NCI-H1092 (cell line): ENCODE measurements around the gene CSF3.
A peak's percentile ranks its signal among the peaks of the same experiment; 100 is the strongest.

ENCODE experiments used
- DNase-seq: peaks from one replicate; lab custom pipeline; 2025; lab: John Stamatoyannopoulos, UW

CSF3 gene, protein sequence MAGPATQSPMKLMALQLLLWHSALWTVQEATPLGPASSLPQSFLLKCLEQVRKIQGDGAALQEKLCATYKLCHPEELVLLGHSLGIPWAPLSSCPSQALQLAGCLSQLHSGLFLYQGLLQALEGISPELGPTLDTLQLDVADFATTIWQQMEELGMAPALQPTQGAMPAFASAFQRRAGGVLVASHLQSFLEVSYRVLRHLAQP

DNA sequence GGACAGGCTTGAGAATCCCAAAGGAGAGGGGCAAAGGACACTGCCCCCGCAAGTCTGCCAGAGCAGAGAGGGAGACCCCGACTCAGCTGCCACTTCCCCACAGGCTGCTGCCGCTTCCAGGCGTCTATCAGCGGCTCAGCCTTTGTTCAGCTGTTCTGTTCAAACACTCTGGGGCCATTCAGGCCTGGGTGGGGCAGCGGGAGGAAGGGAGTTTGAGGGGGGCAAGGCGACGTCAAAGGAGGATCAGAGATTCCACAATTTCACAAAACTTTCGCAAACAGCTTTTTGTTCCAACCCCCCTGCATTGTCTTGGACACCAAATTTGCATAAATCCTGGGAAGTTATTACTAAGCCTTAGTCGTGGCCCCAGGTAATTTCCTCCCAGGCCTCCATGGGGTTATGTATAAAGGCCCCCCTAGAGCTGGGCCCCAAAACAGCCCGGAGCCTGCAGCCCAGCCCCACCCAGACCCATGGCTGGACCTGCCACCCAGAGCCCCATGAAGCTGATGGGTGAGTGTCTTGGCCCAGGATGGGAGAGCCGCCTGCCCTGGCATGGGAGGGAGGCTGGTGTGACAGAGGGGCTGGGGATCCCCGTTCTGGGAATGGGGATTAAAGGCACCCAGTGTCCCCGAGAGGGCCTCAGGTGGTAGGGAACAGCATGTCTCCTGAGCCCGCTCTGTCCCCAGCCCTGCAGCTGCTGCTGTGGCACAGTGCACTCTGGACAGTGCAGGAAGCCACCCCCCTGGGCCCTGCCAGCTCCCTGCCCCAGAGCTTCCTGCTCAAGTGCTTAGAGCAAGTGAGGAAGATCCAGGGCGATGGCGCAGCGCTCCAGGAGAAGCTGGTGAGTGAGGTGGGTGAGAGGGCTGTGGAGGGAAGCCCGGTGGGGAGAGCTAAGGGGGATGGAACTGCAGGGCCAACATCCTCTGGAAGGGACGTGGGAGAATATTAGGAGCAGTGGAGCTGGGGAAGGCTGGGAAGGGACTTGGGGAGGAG is at the start of gene CSF3:
CSF3 (plus strand) TSS at position 436 of the 993 bp plus-strand sequence; CDS start at position 471, 35 bp downstream.
- DNase-seq, result peak; percentile 43

DNA sequence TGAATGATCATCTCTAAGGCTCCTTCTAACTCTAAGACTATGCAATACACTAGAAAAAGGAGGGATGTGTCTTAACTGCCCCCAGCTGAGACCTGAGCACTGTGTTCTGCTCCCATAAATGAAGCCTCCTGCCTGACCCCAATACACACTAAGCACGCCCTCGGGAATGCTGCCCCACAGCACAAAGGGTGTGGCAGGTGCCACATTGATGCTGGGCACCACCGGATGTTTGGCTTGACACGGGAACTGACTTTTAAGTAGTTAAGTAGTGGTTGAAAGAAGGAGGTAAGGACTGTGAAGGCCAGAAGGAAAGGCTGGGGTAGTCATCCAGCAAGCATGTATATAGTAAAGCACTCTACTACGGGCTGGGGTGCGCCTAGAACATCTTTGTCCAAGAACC is 48.5 kb upstream of the CSF3 start:
- no peak for DNase-seq

DNA sequence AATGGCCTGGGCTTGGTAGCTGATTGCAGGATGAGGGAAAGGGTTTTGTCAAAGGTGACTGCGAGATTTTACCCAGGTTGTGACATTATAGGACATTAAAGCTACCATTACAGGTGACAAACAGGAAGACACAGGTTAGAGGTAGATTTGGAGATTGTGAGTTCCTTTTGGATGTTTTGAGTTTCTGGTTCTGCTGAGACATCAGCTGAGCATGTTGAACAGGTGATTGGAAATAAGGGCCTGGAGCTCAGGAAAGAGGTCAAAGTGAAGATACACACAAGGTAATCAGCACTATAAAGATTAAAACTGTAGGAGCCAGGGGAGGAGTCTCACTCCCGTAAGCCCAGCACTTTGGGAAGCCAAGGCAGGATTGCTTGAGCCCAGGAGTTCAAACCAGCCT is 46.5 kb upstream of the CSF3 start:
- DNase-seq, result no peak

DNA sequence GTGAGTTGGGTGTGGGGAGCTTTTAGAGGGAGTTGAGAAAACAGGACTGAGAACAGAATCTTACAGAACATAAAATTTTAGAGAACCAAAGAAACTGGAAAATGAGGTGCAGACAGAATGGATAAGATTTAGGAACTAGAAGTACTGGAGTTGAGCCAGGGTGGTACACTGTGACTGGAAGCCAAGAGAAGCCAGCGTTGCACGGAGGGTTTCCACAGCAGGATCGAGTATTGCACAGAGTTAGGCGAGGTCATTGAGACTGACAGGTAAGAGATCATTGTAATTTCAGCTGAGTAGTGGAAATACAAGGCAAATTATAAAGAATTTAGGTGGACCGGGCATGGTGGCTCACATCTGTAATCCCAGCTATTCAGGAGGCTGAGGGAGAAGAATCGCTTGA is 45.9 kb upstream of the CSF3 start:
- DNase-seq, result no peak

DNA sequence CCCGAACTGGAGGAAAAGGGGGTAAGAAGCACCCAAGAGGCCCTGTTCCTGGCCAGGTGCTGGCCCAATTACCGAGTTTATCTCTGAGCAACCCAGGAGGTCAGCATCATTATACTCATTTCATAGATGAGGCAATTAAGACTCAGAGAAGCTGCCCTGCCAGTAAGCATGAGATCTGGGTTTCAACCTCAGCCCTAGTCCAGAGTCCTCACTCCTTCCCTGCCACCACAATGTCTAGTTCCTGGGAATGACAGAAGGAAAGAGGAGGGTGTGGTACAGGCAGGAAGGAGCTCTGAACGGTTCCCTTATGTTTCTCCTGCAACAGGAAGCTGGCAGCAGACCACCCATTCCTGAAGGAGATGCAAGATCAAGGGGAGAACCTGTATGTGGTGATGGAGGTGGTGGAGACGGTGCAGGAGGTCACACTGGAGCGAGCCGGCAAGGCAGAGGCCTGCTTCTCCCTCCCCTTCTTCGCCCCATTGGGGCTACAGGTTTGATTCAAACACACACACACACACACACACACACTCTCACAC is 45.0 kb upstream of the CSF3 start:
- DNase-seq, result no peak

DNA sequence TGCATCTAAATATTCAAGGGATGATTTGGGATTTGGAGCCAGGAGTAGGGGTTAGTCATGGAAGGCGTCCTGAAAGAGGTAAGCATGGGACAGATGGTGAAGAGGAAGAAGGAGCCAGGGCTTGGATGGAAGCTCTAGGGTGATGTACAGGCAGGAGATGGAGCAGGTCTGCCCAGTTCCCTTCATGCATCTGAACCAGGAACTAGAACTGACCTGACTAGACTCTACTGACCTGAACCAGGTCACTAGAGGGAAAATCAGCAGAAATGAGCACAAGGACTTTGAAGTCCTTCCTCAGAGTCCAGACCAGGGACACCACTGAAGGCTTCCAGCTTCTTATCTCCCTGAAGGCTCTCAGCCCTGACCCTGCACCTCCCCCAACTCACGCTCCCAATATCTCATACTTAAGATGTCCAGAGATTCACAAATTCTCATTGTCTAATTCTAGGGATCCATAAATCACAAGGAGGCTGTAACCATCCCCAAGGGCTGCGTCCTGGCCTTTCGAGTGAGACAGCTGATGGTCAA is 44.1 kb upstream of the CSF3 start:
- DNase-seq, result no peak

DNA sequence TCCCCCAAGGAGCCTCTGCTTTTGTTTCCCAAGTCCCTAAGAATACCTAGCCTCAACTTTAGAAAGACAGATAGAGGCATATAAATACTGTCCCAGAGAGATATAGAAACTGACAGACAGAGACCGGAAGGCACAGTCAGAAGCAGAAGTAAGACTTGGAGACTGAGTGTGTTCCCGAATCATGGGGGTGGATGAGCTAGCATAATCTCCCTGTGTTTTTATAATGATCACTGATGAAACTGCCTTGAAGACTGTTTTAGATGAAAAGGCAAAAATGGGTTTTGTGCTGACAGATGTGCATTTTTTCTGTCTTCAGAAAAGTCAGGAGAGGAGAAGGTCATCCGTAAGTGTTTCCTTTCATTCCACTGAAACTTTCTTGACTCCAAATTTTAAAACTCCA is 43.0 kb upstream of the CSF3 start:
- no peak for DNase-seq

DNA sequence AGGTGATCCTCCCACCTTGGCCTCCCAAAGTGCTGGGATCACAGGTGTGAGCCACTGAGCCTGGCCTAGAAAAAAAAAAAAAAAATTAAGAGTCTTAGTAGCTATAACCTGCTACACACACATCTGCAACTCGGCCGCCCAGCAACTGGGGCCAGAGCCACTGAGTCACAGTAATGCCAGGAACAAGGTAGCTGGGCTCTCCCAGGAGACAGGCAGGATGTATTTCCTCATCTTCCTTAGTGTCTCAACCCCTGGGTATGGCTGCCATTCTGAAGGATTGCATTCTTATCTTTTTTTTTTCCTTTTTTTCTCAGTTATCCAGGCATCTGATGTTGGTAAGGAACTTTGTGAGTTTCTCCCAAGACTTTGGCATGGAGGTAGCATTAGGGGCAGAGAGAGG is 41.7 kb upstream of the CSF3 start:
- no peak for DNase-seq

DNA sequence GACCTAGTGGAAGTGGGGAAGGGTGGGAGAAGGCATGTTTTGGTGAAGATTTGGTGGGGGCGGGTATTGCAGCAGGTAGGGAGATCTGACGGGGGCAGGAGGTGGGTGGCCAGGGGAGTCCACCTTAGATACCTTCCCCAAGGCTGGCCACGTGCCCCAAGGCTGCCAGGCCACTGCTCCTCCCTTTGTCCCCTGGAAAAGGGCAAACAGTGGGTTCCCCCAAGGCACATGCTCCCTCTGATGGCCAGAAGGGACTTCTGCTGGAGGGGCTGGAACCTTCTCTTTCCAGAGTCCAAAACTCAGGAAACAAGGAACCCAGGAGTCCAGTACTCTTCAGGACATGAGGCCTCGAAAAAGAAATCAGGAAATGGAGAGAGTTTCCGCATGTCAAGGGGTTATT is 40.8 kb upstream of the CSF3 start:
- DNase-seq, result no peak

DNA sequence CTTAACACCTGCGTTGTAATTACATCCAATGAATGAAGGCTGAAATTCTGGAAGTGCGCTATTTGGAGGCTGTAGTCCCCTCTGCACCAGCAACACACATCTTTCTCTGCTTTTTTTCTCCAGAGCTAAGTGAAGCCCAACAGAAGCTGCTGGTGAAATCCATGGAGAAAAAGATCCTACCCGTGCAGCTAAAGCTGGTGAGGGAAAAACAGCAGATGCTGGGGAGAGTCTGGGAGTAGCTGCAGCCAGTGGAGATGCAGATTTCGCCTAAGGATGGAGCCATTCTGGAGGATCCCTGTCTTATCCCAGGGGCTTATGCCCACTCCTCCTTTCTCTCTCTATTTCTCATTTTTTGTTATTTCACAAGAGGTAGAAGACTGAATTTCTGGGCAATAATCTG is 39.4 kb upstream of the CSF3 start:
- DNase-seq, result no peak

DNA sequence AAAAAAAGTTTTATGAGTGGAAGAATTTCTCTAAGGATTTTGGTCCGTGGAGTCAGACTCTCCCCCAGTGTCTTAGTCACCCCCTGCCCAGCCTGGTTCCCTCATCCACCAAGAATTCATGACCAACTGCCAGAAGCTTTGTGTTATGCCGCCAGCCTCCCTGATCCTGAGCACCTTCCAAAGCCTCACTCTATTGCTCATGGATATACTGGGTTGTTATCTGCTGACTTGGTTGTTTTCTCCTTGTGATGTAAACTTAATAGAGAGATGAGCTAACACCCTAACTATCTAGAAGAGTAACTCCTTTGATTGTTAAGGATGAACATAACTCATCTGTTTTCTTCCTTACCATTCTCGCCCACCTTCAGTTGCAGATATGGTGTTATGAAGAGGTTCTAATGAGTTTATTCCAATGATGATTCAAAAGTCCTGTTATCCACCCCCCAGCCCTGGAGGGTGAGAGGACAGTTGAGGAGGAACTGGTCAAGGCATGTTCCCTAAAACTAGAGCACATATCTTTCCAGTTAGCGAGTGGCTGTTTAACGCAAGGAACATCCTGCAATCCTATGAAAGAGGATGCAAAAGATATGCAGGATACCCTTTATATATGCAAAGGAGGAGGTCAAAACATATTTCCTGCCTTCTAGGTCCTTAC is 36.1 kb upstream of the CSF3 start:
- DNase-seq, result no peak

DNA sequence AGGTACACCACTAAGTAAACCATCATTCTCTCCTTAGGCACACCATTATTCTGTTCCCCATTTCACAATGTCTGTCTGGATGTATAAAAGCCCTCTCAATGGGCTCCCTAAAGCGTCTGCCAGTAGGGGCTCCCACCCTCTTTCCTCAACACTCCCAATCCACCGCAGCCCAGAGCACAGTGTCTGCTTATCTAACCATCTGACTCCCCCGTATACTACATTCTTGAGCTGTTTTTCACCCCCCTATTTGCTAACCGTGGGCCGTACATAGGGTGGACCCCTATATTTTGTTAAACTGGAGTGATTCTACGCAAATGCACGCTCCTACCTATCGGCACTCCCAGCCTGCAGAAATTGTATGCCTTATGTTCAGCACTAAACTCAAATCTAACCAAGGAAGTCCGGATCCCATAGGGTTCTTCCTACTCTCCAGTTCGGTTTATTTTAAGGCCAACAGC is 35.3 kb upstream of the CSF3 start:
- no peak for DNase-seq

DNA sequence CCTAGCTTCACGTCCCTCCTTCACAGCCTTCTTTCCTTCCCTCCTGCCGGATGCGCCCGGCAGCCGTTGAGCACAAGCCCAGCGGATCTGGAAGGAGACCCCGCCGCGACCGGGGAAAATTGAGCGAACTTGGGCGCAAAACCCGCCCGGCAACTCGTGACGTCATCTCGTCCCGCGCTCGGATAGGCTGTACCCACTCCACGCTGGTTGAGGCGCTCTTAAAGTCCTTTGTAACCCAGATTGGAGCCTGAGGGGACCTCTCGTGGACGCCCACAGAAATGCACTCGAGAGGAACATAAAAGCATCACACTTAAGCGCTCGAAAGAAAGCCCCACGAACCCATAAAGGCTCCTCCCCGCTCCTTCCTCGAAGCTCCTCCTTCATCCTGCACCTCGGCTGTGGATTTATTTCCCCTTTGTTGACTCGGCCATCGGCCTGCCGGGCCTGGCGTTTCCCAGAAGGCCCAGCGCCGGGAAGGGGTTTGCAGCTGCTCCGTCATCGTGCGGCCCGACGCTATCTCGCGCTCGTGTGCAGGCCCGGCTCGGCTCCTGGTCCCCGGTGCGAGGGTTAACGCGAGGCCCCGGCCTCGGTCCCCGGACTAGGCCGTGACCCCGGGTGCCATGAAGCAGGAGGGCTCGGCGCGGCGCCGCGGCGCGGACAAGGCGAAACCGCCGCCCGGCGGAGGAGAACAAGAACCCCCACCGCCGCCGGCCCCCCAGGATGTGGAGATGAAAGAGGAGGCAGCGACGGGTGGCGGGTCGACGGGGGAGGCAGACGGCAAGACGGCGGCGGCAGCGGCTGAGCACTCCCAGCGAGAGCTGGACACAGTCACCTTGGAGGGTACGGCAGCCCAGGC is 34.7 kb upstream of the CSF3 start, which contains the start of gene PSMD3:
PSMD3 (plus strand) TSS at position 457 of the 856 bp plus-strand sequence; CDS start at position 621, 164 bp downstream.
- DNase-seq, result peak; percentile 99

DNA sequence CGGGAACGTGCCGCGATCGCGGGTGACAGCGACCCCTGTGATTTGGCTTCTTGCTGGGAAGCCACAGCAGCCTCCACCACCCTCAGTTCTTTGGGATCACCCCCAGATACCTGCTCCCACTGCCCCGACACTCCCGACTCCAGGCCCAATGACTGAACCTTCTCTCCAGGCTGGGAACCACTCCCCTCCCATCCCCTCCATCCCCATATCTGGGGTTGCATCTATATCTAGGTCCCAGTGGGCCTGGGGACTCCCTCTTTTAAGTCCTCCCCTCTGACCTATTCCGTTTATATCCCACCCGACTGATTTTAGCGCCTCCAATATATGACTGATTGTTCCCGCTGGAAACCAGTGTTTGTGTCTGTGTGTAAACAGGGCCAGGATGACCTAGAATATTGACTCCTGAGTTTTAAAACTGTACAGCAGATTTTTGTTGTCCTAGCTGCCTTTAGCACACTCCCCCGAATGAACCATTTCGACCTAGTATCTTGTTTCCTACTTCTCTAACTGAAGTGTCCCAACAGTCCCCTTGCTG is 34.0 kb upstream of the CSF3 start:
- DNase-seq, result no peak

DNA sequence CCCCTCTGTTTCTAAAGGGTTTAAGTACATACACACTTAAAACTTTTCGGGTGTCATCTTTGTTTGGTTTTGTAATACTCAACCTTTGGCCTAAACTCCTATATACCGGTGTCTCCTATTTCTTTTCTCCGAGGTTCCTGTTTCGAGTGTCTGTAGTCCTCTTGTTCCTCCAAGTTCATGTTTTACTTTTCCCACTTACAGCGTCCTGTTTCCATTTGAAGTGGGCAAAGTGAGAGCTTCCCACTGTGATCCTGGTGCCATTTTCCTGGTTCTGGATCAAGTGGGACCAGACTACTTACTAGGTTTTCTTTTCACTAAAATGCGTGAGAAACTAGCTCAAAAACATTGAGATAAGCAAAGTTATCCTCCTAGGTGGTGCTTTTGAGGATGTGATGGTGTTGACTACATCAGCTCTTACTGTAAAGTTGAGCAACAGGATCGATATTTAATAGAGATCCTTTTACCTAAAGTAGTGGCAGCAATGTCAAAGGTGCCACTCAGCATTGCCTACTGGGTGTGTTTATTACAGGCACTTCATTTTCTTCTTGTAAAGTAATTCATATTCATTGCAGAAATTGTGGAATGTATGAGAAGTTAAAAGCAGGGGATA is 33.4 kb upstream of the CSF3 start:
- no peak for DNase-seq

DNA sequence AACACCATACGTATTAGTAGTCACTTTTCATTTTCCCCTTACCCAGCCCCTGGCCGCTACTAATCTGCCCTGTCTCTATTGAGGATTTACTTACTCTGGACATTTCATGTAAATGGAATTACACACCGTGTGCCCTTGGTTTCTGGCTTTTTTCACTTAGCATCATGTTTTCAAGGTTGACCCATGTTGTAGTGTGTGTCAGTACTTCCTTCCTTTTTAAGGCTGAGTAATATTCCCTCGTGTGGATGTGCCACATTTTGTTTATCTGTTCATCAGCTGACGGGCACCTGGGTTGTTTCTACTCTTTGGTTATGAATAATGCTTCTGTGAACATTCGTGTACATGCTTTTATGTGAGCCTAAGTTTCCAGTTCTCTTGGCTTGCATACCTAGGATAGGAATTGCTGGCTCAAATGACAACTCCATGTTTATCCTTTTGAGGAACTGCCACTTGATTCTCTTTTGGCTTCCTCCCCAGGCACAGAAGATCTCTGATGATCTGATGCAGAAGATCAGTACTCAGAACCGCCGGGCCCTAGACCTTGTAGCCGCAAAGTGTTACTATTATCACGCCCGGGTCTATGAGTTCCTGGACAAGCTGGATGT is 26.9 kb upstream of the CSF3 start:
- DNase-seq, result no peak

DNA sequence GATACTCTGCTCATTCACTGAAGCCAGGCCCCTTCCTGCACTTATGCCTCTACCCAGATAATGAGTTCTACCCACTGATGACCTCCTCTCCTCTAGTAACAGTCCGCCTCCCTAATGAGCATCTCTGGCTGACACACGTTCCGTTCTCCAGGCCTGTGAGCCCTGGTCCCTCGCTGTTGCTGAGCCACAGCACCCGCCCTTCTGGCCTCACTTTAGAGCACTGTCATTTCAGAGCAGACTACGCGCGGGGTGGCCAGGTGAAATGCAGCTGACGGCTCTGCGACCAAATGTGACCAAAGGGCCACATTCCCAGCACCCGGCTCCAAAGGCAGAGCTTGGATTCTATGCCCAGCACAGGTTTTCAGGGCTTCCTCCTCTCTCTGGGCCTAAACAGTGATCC is 20.8 kb upstream of the CSF3 start:
- no peak for DNase-seq

DNA sequence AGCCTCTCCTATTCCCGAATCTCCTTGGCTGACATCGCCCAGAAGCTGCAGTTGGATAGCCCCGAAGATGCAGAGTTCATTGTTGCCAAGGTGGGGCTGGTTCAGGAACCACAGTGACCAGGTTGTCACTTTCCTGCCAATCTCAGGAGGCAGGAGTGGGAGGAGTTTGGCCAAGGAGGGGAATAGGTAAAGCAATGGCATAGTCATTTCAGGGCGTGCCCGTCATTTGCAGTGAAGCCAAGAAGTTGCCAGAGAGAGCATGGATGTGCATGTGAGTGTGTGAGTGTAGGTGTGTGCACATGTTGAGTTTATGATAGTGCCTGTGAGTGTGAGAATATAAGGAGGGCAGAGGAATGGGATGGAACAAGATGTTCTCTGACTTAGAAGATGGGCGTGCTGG is 19.8 kb upstream of the CSF3 start:
- no peak for DNase-seq

DNA sequence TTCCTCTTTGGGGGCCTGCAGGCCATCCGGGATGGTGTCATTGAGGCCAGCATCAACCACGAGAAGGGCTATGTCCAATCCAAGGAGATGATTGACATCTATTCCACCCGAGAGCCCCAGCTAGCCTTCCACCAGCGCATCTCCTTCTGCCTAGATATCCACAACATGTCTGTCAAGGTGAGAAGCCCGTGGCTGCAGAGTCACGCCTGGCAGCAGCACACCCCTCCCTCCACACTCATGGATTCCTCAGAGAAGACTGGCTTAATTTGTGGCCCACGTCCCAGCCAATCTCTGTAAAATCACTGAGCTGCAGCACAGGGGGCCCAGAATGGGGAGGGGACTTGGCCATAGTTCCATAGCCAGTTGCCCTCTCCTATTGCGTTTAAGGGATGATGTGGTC is 19.1 kb upstream of the CSF3 start:
- no peak for DNase-seq

DNA sequence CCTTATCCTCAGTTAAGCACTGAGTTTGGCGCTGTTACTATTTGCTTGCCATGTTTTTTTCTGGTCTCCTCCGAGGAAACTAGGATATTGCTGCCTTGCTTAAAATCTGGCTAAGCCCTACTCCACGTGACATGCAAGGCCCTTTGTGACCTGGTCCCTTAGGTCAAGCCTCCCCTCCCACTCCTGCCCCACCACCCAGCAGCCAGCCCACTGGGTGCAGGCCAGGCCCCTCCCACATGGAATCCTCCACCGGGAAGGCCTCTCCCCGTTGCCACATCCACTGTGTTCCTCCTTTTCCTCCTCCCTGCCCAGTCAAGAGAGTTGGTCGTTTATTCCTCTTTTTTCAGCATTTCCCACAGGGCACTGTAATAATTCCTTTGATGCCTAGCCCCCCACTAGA is 18.4 kb upstream of the CSF3 start:
- no peak for DNase-seq
